Middle frontal gyrus (tissue), 1 donor: ENCODE results near the gene MAN2A1.

Source experiments
- DNase-seq: peaks from one replicate; pipeline ENCODE4 v3.0.0-alpha.2; 2015; ENCODE audit warnings: low spot score; ENCODE audit errors: extremely low spot score

MAN2A1 gene

GRCh38 chr5:109689740-109690241 is at the start of gene MAN2A1:
TSS of gene MAN2A1 (plus strand) at chr5:109689927. CDS start at chr5:109690418, 491 bp downstream.
- DNase-seq: no peak

- no peak for DNase-seq
Measured at GRCh38 chr5:109640976-109641375, 48.8 kb upstream of the MAN2A1 start.

GRCh38 chr5:109643791-109644350 is 45.9 kb upstream of the MAN2A1 start:
- DNase-seq: no peak

- no peak for DNase-seq
Measured at GRCh38 chr5:109644829-109645228, 44.9 kb upstream of the MAN2A1 start.

GRCh38 chr5:109645707-109646192 is 44.0 kb upstream of the MAN2A1 start:
- DNase-seq: no peak

GRCh38 chr5:109649318-109649717 is 40.4 kb upstream of the MAN2A1 start:
- no peak for DNase-seq

- DNase-seq: no peak
Measured at GRCh38 chr5:109650493-109650892, 39.2 kb upstream of the MAN2A1 start.

GRCh38 chr5:109652096-109652495 is 37.6 kb upstream of the MAN2A1 start:
- no peak for DNase-seq

GRCh38 chr5:109653042-109653441 is 36.7 kb upstream of the MAN2A1 start:
- DNase-seq: no peak

- DNase-seq: no peak
Measured at GRCh38 chr5:109653561-109654239, 36.0 kb upstream of the MAN2A1 start.

GRCh38 chr5:109654455-109654854 is 35.3 kb upstream of the MAN2A1 start:
- DNase-seq: no peak

GRCh38 chr5:109655841-109656240 is 33.9 kb upstream of the MAN2A1 start:
- no peak for DNase-seq

- no peak for DNase-seq
Measured at GRCh38 chr5:109656829-109657228, 32.9 kb upstream of the MAN2A1 start.

- DNase-seq: no peak
Measured at GRCh38 chr5:109659901-109660300, 29.8 kb upstream of the MAN2A1 start.

- no peak for DNase-seq
Measured at GRCh38 chr5:109660301-109660700, 29.4 kb upstream of the MAN2A1 start.

GRCh38 chr5:109668237-109668636 is 21.5 kb upstream of the MAN2A1 start:
- no peak for DNase-seq

- no peak for DNase-seq
Measured at GRCh38 chr5:109668668-109669422, 20.9 kb upstream of the MAN2A1 start.

- DNase-seq: no peak
Measured at GRCh38 chr5:109669991-109670706, 19.6 kb upstream of the MAN2A1 start.

- no peak for DNase-seq
Measured at GRCh38 chr5:109671136-109671535, 18.6 kb upstream of the MAN2A1 start.

- no peak for DNase-seq
Measured at GRCh38 chr5:109674596-109674995, 15.1 kb upstream of the MAN2A1 start.

- no peak for DNase-seq
Measured at GRCh38 chr5:109676920-109677319, 12.8 kb upstream of the MAN2A1 start.

GRCh38 chr5:109678447-109678846 is 11.3 kb upstream of the MAN2A1 start:
- no peak for DNase-seq
